ENCODE data around the gene ACTL8.

The ACTL8 gene

GRCh38 chr1:17802945-17803344 lies 47.8 kb downstream of the ACTL8 start:
- no peak for DNase-seq

GRCh38 chr1:17805869-17806684 lies 50.9 kb downstream of the ACTL8 start:
- no peak for DNase-seq

- DNase-seq: no peak
Observed at GRCh38 chr1:17808816-17809215, 53.7 kb downstream of the ACTL8 start.

- DNase-seq: no peak
Observed at GRCh38 chr1:17810668-17811067, 55.5 kb downstream of the ACTL8 start.

- DNase-seq: no peak
Observed at GRCh38 chr1:17816511-17816910, 61.4 kb downstream of the ACTL8 start.

- no peak for DNase-seq
Observed at GRCh38 chr1:17819129-17819802, 64.1 kb downstream of the ACTL8 start.

- no peak for DNase-seq
Observed at GRCh38 chr1:17820198-17820597, 65.1 kb downstream of the ACTL8 start.

DNA sequence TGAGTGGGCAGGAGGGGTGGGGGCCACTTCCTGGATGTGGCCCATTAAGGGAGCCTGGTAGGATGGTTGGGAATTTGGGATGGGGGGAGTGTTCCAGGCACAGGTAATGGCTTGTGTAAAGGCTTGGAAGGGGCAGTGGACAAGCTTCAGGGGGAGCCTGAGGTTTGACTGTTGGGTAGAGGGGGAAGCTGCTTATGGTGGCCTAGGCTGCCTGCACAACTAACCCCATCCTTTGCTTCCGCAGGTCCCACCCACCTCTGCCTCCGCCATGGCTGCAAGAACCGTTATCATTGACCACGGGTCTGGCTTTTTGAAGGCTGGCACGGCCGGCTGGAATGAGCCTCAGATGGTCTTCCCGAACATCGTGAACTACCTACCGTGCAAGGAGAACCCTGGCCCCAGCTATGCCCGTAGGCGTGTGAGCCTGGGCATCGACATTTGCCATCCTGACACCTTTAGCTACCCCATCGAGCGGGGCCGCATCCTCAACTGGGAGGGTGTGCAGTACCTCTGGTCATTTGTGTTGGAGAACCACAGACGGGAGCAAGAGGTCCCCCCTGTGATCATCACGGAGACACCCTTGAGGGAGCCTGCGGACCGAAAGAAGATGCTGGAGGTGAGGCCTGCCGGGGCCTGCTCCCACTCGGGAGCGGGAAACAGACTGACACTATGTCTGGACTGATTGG lies 67.8 kb downstream of the ACTL8 start:
- no peak for DNase-seq

DNA sequence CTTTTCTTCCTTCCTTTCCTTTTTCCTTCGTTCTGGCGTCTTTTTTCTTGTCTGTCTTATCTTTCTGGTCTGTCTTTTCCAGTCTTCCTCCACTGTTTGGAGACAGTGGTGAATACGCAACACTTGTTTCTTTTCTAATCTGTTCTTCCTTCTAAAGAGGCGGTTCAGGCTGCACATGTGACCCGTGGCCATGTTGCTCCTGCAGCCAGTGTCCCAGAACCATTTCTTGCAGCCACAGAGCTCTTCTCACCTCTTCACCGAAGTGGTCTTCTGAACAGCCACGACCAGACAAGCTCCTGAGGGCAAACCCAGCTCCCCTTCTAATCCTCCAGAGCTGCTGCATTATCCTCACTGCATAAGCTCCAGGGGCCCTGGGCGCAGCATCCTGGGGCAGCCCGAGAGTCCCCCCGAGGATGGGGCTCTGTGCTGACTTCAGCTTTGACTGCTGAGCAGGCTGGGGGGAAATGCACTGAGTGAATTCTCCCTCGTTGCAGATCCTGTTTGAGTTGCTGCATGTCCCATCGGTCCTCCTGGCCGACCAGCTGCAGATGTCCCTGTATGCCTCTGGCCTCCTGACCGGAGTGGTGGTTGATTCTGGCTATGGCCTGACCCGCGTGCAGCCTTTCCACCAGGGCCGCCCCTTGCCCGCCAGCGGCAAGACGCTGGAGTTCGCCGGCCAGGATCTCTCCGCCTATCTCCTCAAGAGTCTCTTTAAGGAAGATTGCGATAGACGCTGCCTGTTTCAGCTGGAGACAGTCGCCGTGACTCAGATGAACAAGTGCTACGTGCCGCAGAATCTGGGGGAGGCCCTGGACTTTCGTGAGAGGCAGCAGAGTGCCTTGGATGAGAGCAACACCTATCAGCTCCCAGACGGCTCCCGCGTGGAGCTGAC lies 70.4 kb downstream of the ACTL8 start:
- no peak for DNase-seq

DNA sequence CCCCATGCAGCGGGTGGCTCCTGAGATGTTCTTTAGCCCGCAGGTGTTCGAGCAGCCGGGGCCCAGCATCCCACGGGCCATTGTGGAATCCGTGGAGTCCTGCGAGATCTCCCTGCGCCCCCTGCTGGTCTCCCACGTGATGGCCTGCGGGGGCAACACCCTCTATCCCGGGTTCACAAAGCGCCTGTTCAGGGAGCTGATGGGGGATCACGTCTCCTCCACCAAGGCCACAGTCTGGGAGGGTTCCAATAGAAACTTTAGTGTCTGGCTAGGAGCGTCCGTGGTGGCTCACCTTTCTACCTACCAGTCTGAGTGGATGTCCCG lies 71.0 kb downstream of the ACTL8 start:
- DNase-seq: peak in 10 of 51 donors; percentile 1 to 46 (median 16)

GRCh38 chr1:17828991-17829390 lies 73.9 kb downstream of the ACTL8 start:
- no peak for DNase-seq

- DNase-seq: no peak
Observed at GRCh38 chr1:17829579-17829978, 74.4 kb downstream of the ACTL8 start.

DNA sequence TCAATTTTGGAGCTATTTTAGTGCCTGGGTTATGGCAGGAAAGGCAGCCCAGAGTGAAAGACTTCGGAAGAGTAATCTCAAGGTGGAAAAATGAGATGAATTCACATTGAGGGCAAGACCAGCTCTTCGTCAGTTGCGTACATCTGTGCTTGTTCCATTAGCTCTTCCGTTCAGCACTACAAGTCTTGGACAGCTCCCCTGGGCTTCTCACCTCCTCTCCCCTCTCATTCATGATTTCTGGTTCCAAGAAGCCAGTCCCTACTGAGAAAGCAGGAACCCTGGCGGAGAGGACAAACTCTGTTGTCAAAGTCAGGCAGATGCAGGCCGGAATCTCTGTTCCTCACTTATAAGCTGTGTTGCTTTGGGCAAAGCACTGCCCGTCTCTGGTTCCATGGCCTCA lies 76.5 kb downstream of the ACTL8 start:
- no peak for DNase-seq

DNA sequence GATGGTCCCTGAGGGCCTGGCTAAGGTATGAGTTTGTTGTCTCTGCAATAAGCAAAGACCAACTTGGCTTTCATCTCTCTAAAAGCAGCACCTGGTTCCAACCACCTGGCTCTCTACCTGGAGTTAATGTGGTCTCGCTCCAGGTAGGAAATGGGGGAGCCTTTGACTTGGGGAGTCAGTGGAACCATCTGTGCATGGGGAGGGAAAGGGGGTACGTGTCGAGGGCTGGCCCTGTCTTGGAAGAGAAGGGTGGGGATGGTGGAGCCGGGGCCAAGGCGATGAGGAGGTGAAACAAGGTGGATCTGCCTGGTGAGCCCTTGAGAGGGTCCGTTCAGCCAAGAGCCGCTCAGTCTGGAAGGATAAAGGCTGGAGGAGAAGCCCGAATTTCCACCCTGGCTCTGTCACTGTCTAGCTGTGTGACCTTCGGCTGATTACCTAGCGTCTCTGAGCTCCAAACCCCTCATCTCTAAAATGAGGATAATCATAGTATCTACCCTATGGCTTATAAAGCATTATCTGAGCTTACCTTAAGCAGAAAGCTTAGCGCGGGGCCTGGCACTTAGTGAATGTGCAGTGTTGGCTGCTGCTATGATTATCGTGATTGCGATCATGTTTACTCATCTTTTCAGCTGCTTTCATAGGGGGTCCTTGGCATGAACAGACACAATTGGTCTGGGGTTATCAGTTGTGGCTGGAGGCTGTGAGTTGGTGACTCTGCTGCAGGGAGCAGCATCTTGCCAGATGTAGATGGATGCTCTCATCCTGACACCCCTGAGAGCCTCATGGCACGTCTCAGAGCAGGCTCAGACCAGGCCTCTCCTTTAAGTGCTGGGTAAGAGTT lies 78.7 kb downstream of the ACTL8 start:
- DNase-seq: no peak

DNA sequence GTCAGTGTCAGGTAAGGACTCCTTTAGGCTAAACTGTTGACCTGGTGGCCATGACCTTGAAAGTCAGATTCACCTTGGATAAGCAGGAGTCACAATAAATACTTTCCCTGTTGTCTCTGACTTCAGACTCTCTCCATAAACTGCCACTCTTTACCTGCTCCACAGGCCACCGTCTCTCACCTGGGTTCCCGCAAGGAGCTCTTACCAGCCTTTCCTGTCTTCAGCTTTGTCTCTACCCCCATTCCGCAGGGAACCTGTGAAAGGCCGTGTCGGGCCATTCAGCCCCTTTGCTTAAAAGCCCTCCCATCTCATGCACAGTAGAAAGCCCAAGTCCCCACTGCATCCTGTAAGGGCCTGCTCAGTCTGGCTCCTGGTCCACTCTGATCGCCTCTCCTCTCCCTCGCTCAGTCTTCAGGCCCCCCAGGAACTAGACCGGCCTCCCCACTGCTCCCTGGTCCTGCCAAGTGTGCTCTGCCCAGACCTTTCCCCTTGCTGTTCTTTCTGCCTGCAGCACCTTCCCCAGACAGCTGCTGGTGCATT lies 79.5 kb downstream of the ACTL8 start:
- no peak for DNase-seq

GRCh38 chr1:17837233-17838030 lies 82.3 kb downstream of the ACTL8 start:
- no peak for DNase-seq

- DNase-seq: no peak
Observed at GRCh38 chr1:17839641-17840196, 84.6 kb downstream of the ACTL8 start.

DNA sequence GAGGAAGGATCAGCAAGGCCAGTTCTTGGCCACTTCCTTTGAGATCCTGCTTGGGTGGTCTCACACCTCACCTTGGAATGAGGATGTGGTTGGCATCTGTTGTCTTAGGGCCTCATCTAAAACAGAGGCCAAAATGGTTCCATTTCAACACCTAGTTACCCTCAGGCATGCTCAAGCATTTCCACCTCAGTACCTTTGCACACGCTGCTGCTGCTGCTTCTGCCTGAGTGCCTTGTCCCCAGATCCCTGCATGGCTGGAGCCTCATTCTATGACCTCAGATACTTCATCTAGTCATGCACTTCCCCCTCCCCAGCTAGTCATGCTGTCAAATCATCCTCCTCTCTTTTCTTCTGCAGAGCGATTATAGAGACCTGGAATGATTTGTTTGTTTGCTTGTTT lies 86.8 kb downstream of the ACTL8 start:
- DNase-seq: no peak

GRCh38 chr1:17842686-17843085 lies 87.6 kb downstream of the ACTL8 start:
- no peak for DNase-seq

All from hypothalamus (tissue), 51 donors.